Measurements from ENCODE around the gene GPC5. TPM values are rescaled to one million over a fixed set of nuclear protein-coding genes. Genes with fewer than 3 reads are reported as not detected.

GPC5 gene
- total and polyA plus RNA-seq, 2 donors: 0.25 to 0.28 TPM

DNA sequence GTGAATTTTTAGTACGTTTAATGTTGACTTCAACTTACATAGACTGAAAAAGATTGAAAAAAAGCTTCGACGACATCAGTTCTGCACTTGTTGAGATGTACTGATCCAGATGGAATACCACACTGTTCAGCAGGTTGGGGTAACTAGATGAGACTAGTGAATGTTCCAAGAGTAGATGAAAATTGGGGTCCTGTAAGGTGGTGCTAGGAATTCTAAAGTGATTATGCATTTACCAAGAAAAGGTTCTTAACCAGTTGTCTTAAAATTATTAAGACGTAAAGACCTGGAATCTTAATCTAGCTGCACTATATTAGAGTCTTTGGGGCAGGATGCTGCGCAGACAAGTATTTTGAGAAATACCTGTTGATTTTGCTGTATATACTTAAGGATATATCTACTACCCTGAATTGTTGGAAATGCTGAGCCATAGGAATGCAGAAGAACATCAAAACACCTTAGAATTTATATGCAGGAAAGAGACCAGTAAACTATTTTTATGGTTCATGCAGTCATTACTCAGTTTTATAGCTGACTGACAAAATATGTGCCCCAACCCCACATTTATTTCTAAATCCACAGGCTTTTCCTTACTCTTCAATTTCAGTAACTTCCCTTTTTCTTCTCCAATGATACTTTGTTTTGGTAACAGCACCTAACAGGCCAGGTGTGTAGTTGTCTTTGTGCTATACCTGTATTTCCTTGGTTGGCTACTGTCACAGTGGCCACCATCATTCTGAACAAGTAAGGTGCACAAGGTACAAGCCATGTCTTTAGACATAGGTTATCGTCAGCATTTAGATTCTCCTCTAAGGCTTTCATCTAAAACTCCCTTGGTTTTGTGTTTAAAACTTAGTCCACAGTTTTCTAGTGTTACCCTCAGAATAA lies 42.4 kb upstream of the GPC5 start:
- no peaks in the 10 kb centered on the region for H3K9me3 ChIP-seq (ENCODE audit: control insufficient read depth in 2 of 2, insufficient read depth in 1 of 2, low read length in 1 of 2)
- no peak overlapping the region for H3K4me3 ChIP-seq (ENCODE audit: low read length in 2 of 2)
- no peak for DNase-seq (ENCODE audit: low read depth in 6 of 9, low spot score in 9 of 9)
- peaks cover 0 to 6% of the 10 kb centered on the region in 2 donors for H3K4me1 ChIP-seq (ENCODE audit: control insufficient read depth in 2 of 2, insufficient read depth in 2 of 2, low read length in 2 of 2)
- peaks cover 2 to 65% of the 10 kb centered on the region in 2 donors for H3K36me3 ChIP-seq (ENCODE audit: control insufficient read depth in 2 of 2, insufficient read depth in 2 of 2, low read length in 1 of 2)
- H3K27ac ChIP-seq (ENCODE audit: low read depth in 1 of 2, low read length in 1 of 2): no peak overlapping the region
- 97% methylated on average over 6 of the region's 6 CpGs for WGBS
- H3K27me3 ChIP-seq (ENCODE audit: control insufficient read depth in 2 of 2, insufficient read depth in 1 of 2, low read length in 1 of 2): no peaks in the 10 kb centered on the region

DNA sequence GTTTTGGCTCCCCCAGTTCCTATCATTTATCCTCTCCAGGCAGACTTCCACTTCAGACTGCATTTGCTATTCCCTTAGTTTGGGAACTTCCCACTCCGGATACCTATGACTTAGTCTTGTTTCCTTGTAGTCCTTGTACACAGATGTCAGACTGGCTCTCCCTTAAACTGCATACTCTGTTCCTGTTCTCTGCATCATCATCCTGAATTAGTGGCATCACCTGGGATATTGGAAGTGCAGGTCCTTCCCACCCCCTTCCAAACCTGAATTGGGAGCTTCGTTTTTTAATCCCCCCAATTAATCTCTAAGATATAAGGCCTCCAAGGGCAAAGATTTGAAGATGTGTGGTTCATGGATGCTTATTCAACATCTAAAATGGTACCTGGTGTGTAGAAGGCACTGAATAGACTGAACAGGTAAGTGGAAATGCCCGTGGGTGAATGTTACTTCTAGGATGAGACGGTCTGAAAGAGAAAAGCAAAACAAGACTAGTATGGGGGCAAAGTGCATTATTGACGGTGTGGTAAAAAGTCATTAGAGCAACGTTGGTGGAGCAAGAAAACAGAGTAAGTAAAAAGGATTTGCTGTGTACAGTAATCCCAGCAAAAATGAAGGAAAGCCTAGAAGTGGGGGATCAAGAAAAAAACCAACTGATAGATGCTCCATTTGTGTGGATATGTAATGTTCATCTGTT lies 41.4 kb upstream of the GPC5 start:
- Histone ChIP-seq H3K4me3 (ENCODE audit: low read length in 2 of 2) (no peak overlapping the region), H3K9me3 (ENCODE audit: control insufficient read depth in 2 of 2, insufficient read depth in 1 of 2, low read length in 1 of 2) (no peaks in the 10 kb centered on the region), H3K27ac (ENCODE audit: low read depth in 1 of 2, low read length in 1 of 2) (no peak overlapping the region), H3K27me3 (ENCODE audit: control insufficient read depth in 2 of 2, insufficient read depth in 1 of 2, low read length in 1 of 2) (no peaks in the 10 kb centered on the region), H3K36me3 (ENCODE audit: control insufficient read depth in 2 of 2, insufficient read depth in 2 of 2, low read length in 1 of 2) (peaks cover 0 to 59% of the 10 kb centered on the region in 2 donors), H3K4me1 (ENCODE audit: control insufficient read depth in 2 of 2, insufficient read depth in 2 of 2, low read length in 2 of 2) (peaks cover 0 to 4% of the 10 kb centered on the region in 2 donors)
- 95% methylated on average over 6 of the region's 6 CpGs for WGBS
- DNase-seq (ENCODE audit: low read depth in 6 of 9, low spot score in 9 of 9): no peak

DNA sequence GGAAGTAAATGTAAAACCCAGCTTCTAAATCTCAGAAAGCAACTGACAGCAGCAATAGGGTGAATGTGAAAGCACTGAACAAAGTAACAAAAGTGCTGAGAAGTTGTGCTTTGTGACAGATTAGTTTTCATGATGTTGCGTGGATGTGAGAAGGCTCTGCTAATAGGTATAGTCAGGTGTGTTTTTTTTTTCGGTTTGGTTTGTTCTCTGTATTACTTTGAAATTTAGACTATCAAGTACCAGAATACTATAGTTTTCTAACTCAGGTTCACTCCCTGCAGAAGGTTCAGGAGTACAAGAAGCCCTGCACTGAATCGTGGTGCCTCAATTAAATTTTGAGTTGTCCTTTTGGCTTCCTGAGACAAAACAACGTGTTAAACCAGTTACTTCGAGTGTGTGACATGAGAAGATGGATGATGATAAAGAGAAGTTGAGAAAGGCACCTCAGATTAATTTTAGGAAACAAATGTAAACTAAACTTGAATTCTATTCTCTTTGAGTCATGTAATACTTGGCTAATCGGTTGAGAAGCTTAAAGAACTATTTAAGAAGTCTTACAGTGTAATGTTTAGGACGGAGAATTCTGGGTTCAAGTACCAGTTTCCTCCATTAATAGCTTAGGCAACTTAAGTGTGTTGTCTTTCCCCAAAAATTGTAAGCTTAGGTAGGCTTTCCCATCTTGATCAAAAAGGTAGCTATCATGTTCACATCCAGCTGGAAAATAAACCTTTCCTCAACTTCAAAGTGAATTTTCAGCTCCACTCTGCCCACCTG lies 40.6 kb upstream of the GPC5 start:
- H3K9me3 ChIP-seq (ENCODE audit: control insufficient read depth in 2 of 2, insufficient read depth in 1 of 2, low read length in 1 of 2): no peaks in the 10 kb centered on the region
- DNase-seq (ENCODE audit: low read depth in 6 of 9, low spot score in 9 of 9): no peak
- H3K36me3 ChIP-seq (ENCODE audit: control insufficient read depth in 2 of 2, insufficient read depth in 2 of 2, low read length in 1 of 2): peaks cover 0 to 55% of the 10 kb centered on the region in 2 donors
- H3K27me3 ChIP-seq (ENCODE audit: control insufficient read depth in 2 of 2, insufficient read depth in 1 of 2, low read length in 1 of 2): no peaks in the 10 kb centered on the region
- H3K4me1 ChIP-seq (ENCODE audit: control insufficient read depth in 2 of 2, insufficient read depth in 2 of 2, low read length in 2 of 2): peaks cover 0 to 4% of the 10 kb centered on the region in 2 donors
- H3K27ac ChIP-seq (ENCODE audit: low read depth in 1 of 2, low read length in 1 of 2): no peak overlapping the region
- no peak overlapping the region for H3K4me3 ChIP-seq (ENCODE audit: low read length in 2 of 2)
- 82% methylated on average over 7 of the region's 7 CpGs for WGBS

DNA sequence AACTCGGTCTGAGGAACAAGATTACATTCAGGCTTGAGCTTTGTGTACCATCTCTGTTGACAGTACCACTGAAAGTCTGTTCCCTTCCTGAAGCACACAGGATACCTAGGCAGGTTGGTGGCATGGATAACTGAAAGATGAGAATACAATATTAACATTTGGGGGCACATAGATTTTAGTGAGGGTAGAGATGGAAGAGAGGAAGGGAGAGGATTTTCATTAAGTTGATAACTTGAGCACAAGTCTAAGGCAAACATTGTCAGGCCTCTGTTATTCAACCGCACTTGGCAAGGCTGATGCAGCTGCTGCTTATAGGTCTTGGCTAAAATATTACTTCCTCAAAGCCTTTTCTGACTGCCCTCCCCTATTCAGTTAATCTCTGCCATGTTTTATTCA lies 40.0 kb upstream of the GPC5 start:
- DNase-seq (ENCODE audit: low read depth in 6 of 9, low spot score in 9 of 9): no peak
- Histone ChIP-seq H3K9me3 (ENCODE audit: control insufficient read depth in 2 of 2, insufficient read depth in 1 of 2, low read length in 1 of 2) (no peaks in the 10 kb centered on the region), H3K4me1 (ENCODE audit: control insufficient read depth in 2 of 2, insufficient read depth in 2 of 2, low read length in 2 of 2) (peaks cover 0 to 4% of the 10 kb centered on the region in 2 donors), H3K4me3 (ENCODE audit: low read length in 2 of 2) (no peak overlapping the region), H3K36me3 (ENCODE audit: control insufficient read depth in 2 of 2, insufficient read depth in 2 of 2, low read length in 1 of 2) (peaks cover 0 to 50% of the 10 kb centered on the region in 2 donors), H3K27ac (ENCODE audit: low read depth in 1 of 2, low read length in 1 of 2) (no peak overlapping the region), H3K27me3 (ENCODE audit: control insufficient read depth in 2 of 2, insufficient read depth in 1 of 2, low read length in 1 of 2) (no peaks in the 10 kb centered on the region)
- 84% methylated on average over 2 of the region's 2 CpGs for WGBS

DNA sequence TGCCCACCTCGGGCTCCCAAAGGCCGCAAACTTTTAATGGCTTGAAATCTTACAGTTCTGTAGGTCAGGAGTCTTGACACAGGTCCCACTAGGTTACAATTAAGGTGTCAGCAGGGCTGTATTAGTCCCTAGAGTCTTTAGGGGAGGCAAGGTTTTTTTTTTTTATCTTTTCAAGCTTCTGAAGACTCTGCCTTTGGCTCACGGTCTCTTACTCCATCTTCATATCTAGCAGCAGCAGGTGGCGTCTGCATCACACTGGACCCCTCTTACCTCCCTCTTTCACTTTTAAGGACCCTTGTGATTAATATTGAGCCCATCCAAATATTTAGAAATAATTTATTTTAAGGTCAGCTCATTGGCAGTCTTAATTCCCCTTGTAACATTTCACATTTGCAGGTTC lies 39.3 kb upstream of the GPC5 start:
- H3K27me3 ChIP-seq (ENCODE audit: control insufficient read depth in 2 of 2, insufficient read depth in 1 of 2, low read length in 1 of 2): no peaks in the 10 kb centered on the region
- WGBS: 95% methylated on average over 4 of the region's 4 CpGs
- no peak for DNase-seq (ENCODE audit: low read depth in 6 of 9, low spot score in 9 of 9)
- no peaks in the 10 kb centered on the region for H3K9me3 ChIP-seq (ENCODE audit: control insufficient read depth in 2 of 2, insufficient read depth in 1 of 2, low read length in 1 of 2)
- peaks cover 0 to 42% of the 10 kb centered on the region in 2 donors for H3K36me3 ChIP-seq (ENCODE audit: control insufficient read depth in 2 of 2, insufficient read depth in 2 of 2, low read length in 1 of 2)
- H3K4me3 ChIP-seq (ENCODE audit: low read length in 2 of 2): no peak overlapping the region
- peaks cover 0 to 4% of the 10 kb centered on the region in 2 donors for H3K4me1 ChIP-seq (ENCODE audit: control insufficient read depth in 2 of 2, insufficient read depth in 2 of 2, low read length in 2 of 2)
- H3K27ac ChIP-seq (ENCODE audit: low read depth in 1 of 2, low read length in 1 of 2): no peak overlapping the region

DNA sequence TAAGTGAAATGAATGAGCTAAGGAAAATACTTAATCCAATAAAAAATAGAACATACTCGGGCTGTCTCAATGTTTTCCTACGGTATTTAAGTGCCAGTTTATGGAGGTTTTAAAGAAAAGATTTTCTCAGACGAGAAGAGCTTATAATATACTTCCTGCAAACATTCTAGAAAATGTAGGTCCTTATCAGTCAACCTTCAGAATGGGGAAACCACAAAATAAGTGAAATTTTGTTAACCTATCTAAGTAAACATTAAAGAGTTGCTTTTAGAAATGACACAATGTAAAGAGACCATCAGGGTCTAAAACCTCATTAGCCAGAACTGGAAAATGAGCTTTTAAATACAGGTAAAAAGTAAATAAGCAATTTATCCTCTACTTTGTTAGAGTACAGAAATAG lies 38.8 kb upstream of the GPC5 start:
- DNase-seq (ENCODE audit: low read depth in 6 of 9, low spot score in 9 of 9): no peak
- Histone ChIP-seq H3K9me3 (ENCODE audit: control insufficient read depth in 2 of 2, insufficient read depth in 1 of 2, low read length in 1 of 2) (no peaks in the 10 kb centered on the region), H3K27ac (ENCODE audit: low read depth in 1 of 2, low read length in 1 of 2) (no peak overlapping the region), H3K4me1 (ENCODE audit: control insufficient read depth in 2 of 2, insufficient read depth in 2 of 2, low read length in 2 of 2) (peaks cover 0 to 4% of the 10 kb centered on the region in 2 donors), H3K4me3 (ENCODE audit: low read length in 2 of 2) (no peak overlapping the region), H3K36me3 (ENCODE audit: control insufficient read depth in 2 of 2, insufficient read depth in 2 of 2, low read length in 1 of 2) (peaks cover 0 to 37% of the 10 kb centered on the region in 2 donors), H3K27me3 (ENCODE audit: control insufficient read depth in 2 of 2, insufficient read depth in 1 of 2, low read length in 1 of 2) (no peaks in the 10 kb centered on the region)
- 66% methylated on average over 3 of the region's 3 CpGs for whole genome bisulfite sequencing

DNA sequence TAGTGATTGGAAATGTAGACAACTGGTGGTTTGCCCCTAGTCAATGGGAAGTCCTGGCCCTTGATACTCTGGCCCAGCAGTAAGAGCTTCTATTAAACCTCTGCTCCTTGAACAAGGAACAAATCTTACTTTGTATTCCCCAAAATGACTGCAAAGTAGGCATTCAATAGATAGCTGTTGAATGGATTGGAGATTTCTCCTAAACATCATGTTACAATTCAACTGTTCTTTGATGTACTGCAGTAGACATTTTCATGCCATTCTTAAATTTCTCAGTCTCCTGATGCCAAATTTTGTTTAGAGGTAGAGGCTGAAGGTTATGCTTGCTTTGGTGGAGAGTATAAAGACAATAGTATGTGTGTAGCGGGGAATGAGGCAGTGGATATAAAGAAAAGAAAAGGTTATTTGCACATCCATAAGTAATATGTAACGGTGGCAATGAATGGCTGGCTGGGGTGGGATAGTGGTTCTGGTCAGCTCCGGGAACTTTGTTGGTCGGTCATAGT lies 38.1 kb upstream of the GPC5 start:
- no peak overlapping the region for H3K4me3 ChIP-seq (ENCODE audit: low read length in 2 of 2)
- WGBS: 98% methylated on average over 4 of the region's 4 CpGs
- DNase-seq (ENCODE audit: low read depth in 6 of 9, low spot score in 9 of 9): no peak
- H3K27me3 ChIP-seq (ENCODE audit: control insufficient read depth in 2 of 2, insufficient read depth in 1 of 2, low read length in 1 of 2): no peaks in the 10 kb centered on the region
- no peak overlapping the region for H3K27ac ChIP-seq (ENCODE audit: low read depth in 1 of 2, low read length in 1 of 2)
- peaks cover 0 to 31% of the 10 kb centered on the region in 2 donors for H3K36me3 ChIP-seq (ENCODE audit: control insufficient read depth in 2 of 2, insufficient read depth in 2 of 2, low read length in 1 of 2)
- H3K9me3 ChIP-seq (ENCODE audit: control insufficient read depth in 2 of 2, insufficient read depth in 1 of 2, low read length in 1 of 2): no peaks in the 10 kb centered on the region
- peaks cover 0 to 4% of the 10 kb centered on the region in 2 donors for H3K4me1 ChIP-seq (ENCODE audit: control insufficient read depth in 2 of 2, insufficient read depth in 2 of 2, low read length in 2 of 2)

DNA sequence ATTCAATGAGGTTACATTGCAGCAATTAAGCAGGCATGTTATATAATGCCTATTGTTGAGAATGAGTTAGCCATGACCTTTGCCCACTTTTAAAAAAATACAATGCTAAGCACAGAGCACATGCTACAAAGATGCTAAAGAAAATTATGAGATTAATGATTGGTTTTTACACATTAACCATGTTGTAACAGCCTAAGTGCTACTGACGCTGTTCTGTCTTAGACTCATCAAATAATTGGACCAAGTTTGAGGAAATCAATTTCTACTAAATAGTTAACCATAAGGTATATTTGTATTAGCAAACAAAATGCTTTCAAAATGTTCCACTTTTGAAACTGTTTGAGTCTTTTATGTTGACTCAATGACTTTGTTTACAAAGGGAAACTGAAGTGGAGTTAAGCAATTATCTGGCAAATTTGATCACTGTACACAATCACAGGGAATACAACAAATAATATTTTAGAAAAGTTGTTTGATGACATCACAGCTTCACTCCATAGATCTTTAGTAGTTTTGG lies 36.6 kb upstream of the GPC5 start:
- H3K9me3 ChIP-seq (ENCODE audit: control insufficient read depth in 2 of 2, insufficient read depth in 1 of 2, low read length in 1 of 2): no peaks in the 10 kb centered on the region
- no peak for DNase-seq (ENCODE audit: low read depth in 6 of 9, low spot score in 9 of 9)
- 96% methylated on average over 1 of the region's 1 CpG for WGBS
- peaks cover 0 to 4% of the 10 kb centered on the region in 2 donors for H3K4me1 ChIP-seq (ENCODE audit: control insufficient read depth in 2 of 2, insufficient read depth in 2 of 2, low read length in 2 of 2)
- no peak overlapping the region for H3K4me3 ChIP-seq (ENCODE audit: low read length in 2 of 2)
- H3K27me3 ChIP-seq (ENCODE audit: control insufficient read depth in 2 of 2, insufficient read depth in 1 of 2, low read length in 1 of 2): no peaks in the 10 kb centered on the region
- H3K27ac ChIP-seq (ENCODE audit: low read depth in 1 of 2, low read length in 1 of 2): no peak overlapping the region
- H3K36me3 ChIP-seq (ENCODE audit: control insufficient read depth in 2 of 2, insufficient read depth in 2 of 2, low read length in 1 of 2): peaks cover 0 to 18% of the 10 kb centered on the region in 2 donors

Measured in thymus (tissue), 11 donors.